ENCODE measurements around the gene EIF4A3. TPM values are rescaled to one million over a fixed set of nuclear protein-coding genes. Genes with fewer than 3 reads are reported as not detected.

The EIF4A3 gene
- total RNA-seq, 4 donors from 2014 or later, result 69.0 to 112 (median 94.7) TPM

DNA sequence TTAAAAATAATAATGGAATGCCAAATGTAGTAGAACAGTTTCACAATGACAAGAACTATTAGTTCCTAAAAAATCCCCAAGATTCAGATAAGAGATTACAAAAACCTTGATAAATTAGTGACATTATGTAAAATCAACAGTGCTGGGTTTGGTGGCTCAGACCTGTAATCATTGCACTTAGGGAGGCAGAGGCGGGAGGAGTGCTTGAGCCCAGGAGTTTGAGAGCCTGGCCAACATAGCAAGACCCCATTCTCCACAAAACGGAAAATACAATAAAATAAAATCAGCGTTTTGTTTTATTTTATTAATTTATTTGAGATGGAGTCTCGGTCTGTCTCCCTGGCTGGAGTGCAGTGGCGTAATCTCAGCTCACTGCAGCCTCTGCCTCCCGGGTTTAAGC lies 27.0 kb upstream of the EIF4A3 start:
- no peak overlapping the region for H3K4me3 ChIP-seq
- no peaks in the 10 kb centered on the region for H3K9me3 ChIP-seq
- no peak overlapping the region for H3K27ac ChIP-seq
- intact Hi-C loops (cut with DNase I), result no loop called here
- WGBS, 2 donors, result 81 to 96% methylated on average over 5 to 6 of the region's 6 CpGs
- H3K36me3 ChIP-seq, result peaks cover 0 to 8% (median 0%) of the 10 kb centered on the region in 3 donors
- H3K4me1 ChIP-seq, result peaks cover 0 to 26% (median 8%) of the 10 kb centered on the region in 3 donors
- no peaks in the 10 kb centered on the region for H3K27me3 ChIP-seq
- TF ChIP-seq CTCF (IDR thresholded peaks at IDR 0.05) (no peak), POLR2A (IDR thresholded peaks at IDR 0.05) (no peak)
- DNase-seq, result no peak

DNA sequence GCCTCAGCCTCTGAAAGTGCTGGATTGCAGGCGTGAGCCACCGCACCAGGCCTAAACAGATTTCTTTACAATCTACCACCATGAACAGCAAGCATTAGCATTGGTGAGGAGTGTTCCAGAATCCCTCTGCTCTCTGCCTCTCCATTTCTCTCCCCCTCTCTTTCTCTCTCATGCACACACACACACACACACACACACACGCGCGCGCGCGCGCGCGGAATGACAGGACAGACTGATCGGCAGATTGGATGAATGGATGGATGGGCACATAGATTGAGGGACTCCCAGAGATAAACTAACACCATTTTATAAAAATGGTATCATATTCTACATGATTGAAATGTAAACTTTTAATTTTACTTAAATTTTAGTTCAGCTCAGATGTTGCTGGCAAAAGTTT lies 26.2 kb upstream of the EIF4A3 start:
- TF ChIP-seq CTCF (IDR thresholded peaks at IDR 0.05), result no peak
- TF ChIP-seq POLR2A (IDR thresholded peaks at IDR 0.05), result no peak
- Histone ChIP-seq H3K27me3 (no peaks in the 10 kb centered on the region), H3K4me1 (peaks cover 0 to 32% (median 8%) of the 10 kb centered on the region in 3 donors), H3K27ac (no peak overlapping the region), H3K36me3 (peaks cover 0 to 5% (median 0%) of the 10 kb centered on the region in 3 donors), H3K4me3 (no peak overlapping the region), H3K9me3 (no peaks in the 10 kb centered on the region)
- DNase-seq, result no peak
- WGBS, 2 donors, result 80 to 85% methylated on average over 12 of the region's 12 CpGs
- intact Hi-C loops (cut with DNase I), result no loop called here

DNA sequence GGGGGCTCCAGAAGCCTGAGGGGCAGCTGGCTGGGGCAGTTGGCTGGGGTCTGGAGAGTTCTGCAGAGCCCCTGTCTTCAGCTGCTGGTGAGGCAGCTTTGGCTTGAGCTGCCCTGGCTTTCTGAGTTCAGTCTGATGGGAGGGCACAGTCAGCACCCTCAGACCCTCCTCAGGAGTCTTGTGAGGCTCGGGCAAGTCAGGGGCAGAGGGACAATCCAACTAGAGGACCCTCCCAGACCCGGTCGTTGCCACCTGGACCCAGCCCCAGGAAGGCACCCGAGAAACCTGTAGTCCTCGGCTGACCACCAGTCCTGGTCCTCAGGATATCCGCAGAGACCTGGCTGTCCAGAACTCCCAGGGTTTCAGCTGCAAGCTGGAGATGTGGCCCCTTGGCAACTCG lies 24.8 kb upstream of the EIF4A3 start:
- Histone ChIP-seq H3K27ac (no peak overlapping the region), H3K36me3 (peaks cover 0 to 5% (median 0%) of the 10 kb centered on the region in 3 donors), H3K27me3 (no peaks in the 10 kb centered on the region), H3K9me3 (no peaks in the 10 kb centered on the region), H3K4me3 (no peak overlapping the region), H3K4me1 (peaks cover 0 to 36% (median 8%) of the 10 kb centered on the region in 3 donors)
- DNase-seq, result no peak
- TF ChIP-seq CTCF (IDR thresholded peaks at IDR 0.05) (no peak), POLR2A (IDR thresholded peaks at IDR 0.05) (no peak)
- 85 to 90% methylated on average over 2 to 3 of the region's 7 CpGs for WGBS, 2 donors
- intact Hi-C loops (cut with DNase I), result no loop called here

DNA sequence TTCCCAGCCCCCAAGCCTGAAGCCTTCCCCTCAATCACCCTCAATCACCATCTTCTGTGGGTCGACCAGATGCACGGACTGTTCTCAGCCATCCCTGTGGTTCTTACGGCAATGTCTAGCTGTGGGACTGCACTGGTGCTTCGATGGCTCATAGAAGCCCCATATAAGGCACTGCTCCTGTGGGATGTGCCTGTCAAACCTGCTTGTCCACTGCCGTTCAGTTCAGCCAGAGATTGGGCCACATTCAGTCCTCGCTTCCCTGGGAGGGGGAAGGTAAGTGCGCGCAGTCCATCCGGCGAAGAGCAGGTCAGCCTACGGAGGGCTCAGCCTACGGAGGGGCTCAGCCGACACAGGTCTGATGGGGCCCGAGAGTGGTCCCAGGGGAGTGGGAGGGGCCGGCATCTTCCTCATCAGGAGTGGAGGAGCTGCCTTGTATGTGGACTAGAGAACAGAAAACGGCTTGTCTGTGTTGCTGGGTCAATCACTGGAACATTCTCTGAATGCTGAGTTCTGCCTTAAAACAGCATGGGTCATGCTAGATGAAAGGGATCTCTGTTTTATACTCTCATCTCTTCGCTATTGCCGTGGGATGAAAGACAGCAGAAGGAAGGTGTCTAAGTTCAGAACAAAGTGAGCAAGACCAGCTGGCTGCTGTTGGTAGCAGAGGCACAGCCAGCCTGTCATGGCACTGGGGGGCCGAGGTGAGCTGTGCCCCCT lies 23.0 kb upstream of the EIF4A3 start, which contains the start of gene CARD14:
CARD14 (plus strand) TSS at position 247 of the 717 bp plus-strand sequence. CDS start 11,409 bp downstream, outside the sequence.
- Histone ChIP-seq H3K4me3 (peak within 1 kb of the TSS; percentile 35 to 60 (median 45)), H3K27ac (peak within 1 kb of the TSS; percentile 21 to 74 (median 62)), H3K4me1 (peaks cover 0 to 33% (median 0%) of the 10 kb centered on the region in 3 donors), H3K9me3 (no peaks in the 10 kb centered on the region), H3K36me3 (peaks cover 0 to 5% (median 0%) of the 10 kb centered on the region in 3 donors), H3K27me3 (no peaks in the 10 kb centered on the region)
- no peak for TF ChIP-seq CTCF (IDR thresholded peaks at IDR 0.05)
- TF ChIP-seq POLR2A (IDR thresholded peaks at IDR 0.05), result peak in 2 of 4 donors; percentile 44 to 59
- no peak for DNase-seq
- intact Hi-C loops (cut with DNase I), result no loop called here
- WGBS, 2 donors, result 33 to 40% methylated on average over 6 to 8 of the region's 19 CpGs

DNA sequence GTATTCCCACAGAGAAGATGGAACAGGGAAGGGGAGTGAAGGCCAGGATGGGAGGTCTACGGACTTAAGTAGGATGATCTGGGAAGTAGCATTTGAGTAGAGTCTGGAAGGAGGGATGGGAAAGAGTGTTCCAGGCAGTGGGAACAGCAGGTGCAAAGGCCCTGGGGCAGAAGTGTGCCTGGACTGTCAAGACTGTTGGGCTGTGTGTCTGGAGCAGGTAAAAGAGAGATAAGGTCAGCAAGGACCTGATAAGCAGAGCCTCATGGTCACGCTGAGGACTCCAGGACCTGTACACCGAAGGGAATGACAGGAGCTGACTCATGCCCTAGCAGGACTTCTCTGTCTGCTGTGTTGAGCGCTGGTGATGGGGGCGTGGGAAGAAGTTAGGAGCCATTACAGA lies 22.2 kb upstream of the EIF4A3 start:
- intact Hi-C loops (cut with DNase I), result no loop called here
- Histone ChIP-seq H3K27ac (no peak overlapping the region), H3K4me3 (no peak overlapping the region), H3K36me3 (peaks cover 0 to 3% (median 0%) of the 10 kb centered on the region in 3 donors), H3K4me1 (peaks cover 0 to 33% (median 0%) of the 10 kb centered on the region in 3 donors), H3K9me3 (no peaks in the 10 kb centered on the region), H3K27me3 (no peaks in the 10 kb centered on the region)
- TF ChIP-seq CTCF (IDR thresholded peaks at IDR 0.05) (no peak), POLR2A (IDR thresholded peaks at IDR 0.05) (no peak)
- DNase-seq, result no peak
- WGBS, 2 donors, result 80 to 97% methylated on average over 5 of the region's 5 CpGs

Measured in esophagus squamous epithelium (tissue), 5 donors.